Effector memory CD8-positive, alpha-beta T cell (primary cell): ENCODE results near the gene EEF1A1.
"Not testable (repeated sequence)": the region's sequence is repeated elsewhere in the genome, so short reads cannot be mapped to it uniquely, and the experiment has no call there.

ENCODE experiments used
- ATAC-seq: fragments of 150-1000 bp; cut with Tn5 transposase; replicated peaks from 2 replicates; pipeline ENCODE4 v1.10.0; 2021; ENCODE audit warnings: mild to moderate bottlenecking, moderate library complexity
- DNase-seq, 3 experiments: peaks; one replicate each; pipeline ENCODE4 v3.0.0; 2021
- H3K27ac Mint-ChIP-seq, 2 donors: one replicate each; pipeline ENCODE4 v1.8.0; 2022; ENCODE audit warnings: mild to moderate bottlenecking in 2 of 2, mixed read lengths in 2 of 2, moderate library complexity in 2 of 2
- H3K27me3 Mint-ChIP-seq, 2 donors: one replicate each; pipeline ENCODE4 v1.8.0; 2022; ENCODE audit warnings: mixed read lengths in 2 of 2
- H3K36me3 Mint-ChIP-seq: one replicate; pipeline ENCODE4 v1.8.0; 2022; ENCODE audit warnings: mild to moderate bottlenecking, moderate library complexity, mixed read lengths; ENCODE audit not compliant: insufficient read depth
- H3K4me1 Mint-ChIP-seq, 2 donors: one replicate each; pipeline ENCODE4 v1.8.0; 2022; ENCODE audit warnings: low read depth in 2 of 2, mixed read lengths in 2 of 2
- H3K4me3 Mint-ChIP-seq, 2 donors: one replicate each; pipeline ENCODE4 v1.8.0; 2022; ENCODE audit warnings: mild to moderate bottlenecking in 2 of 2, mixed read lengths in 2 of 2, moderate library complexity in 2 of 2
- H3K9me3 Mint-ChIP-seq, 2 donors: one replicate each; pipeline ENCODE4 v1.8.0; 2022; ENCODE audit warnings: mixed read lengths in 2 of 2

EEF1A1 gene

DNA sequence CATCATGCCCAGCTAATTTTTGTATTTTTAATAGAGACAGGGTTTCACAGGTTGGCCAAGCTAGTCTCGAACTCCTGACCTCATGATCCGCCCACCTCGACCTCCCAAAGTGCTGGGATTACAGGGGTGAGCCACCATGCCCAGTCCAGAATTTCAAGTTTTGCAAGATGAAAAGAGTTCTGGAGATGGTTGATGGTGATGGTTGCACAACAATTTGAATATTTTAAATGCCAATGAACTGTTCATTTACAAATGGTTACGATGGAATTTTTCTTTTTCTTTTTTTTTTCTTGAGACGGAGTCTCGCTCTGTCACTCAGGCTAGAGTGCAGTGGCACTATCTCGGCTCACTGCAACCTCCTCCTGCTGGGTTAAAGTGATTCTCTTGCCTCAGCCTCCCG lies 15.1 kb downstream of the EEF1A1 start:
- DNase-seq, H3K27me3 Mint-ChIP-seq, H3K4me3 Mint-ChIP-seq, H3K27ac Mint-ChIP-seq, H3K4me1 Mint-ChIP-seq, ATAC-seq, H3K9me3 Mint-ChIP-seq: not testable (repeated sequence)
- H3K36me3 Mint-ChIP-seq, result peaks cover 46% of the 10 kb centered on the region

DNA sequence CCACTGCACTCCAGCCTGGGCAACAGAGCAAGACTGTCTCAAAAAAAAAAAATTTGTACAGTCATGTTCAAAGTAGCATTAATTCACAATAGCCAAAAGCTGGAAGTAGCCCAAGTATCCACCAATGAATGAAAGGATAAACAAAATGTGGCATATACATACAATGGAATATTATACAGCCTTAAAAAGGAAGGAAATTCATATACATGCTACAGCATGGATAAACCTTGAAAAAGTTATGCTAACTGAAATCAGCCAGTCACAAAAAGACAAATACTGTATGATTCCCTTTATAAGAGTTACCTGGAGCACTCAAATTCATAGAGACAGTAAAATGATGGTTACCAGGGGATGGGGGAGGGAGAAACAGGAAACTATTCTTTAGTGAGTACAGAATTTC lies 15.7 kb downstream of the EEF1A1 start:
- peaks cover 3 to 5% of the 10 kb centered on the region in 2 donors for H3K4me1 Mint-ChIP-seq
- H3K36me3 Mint-ChIP-seq, result peaks cover 47% of the 10 kb centered on the region
- no peaks in the 10 kb centered on the region for H3K27me3 Mint-ChIP-seq
- H3K27ac Mint-ChIP-seq, result no peak overlapping the region
- no peaks in the 10 kb centered on the region for H3K9me3 Mint-ChIP-seq
- no peak for DNase-seq
- no peak for ATAC-seq
- H3K4me3 Mint-ChIP-seq, result no peak overlapping the region

DNA sequence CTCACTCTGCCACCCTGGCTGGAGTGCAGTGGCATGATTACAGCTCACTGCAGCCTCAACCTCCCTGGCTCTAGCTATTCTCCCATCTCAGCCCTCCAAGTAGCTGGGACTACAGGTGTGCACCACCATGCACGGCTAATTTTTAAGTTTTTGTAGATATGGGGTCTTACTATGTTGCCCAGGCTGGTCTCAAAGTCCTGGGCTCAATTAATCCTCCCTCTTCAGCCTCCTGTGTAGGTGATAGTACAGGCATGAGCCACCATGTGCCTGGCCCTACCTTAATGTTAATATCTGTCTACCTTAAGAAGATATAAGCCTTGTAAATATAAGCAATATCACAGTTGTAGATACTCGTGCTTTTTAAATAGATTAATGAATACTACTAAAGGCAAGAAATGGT lies 16.7 kb downstream of the EEF1A1 start:
- H3K9me3 Mint-ChIP-seq, result no peaks in the 10 kb centered on the region
- no peak overlapping the region for H3K4me3 Mint-ChIP-seq
- peaks cover 3 to 5% of the 10 kb centered on the region in 2 donors for H3K4me1 Mint-ChIP-seq
- H3K36me3 Mint-ChIP-seq, result peaks cover 53% of the 10 kb centered on the region
- no peaks in the 10 kb centered on the region for H3K27me3 Mint-ChIP-seq
- no peak for ATAC-seq
- peak overlapping the region; percentile 1 to 26 for H3K27ac Mint-ChIP-seq
- no peak for DNase-seq

DNA sequence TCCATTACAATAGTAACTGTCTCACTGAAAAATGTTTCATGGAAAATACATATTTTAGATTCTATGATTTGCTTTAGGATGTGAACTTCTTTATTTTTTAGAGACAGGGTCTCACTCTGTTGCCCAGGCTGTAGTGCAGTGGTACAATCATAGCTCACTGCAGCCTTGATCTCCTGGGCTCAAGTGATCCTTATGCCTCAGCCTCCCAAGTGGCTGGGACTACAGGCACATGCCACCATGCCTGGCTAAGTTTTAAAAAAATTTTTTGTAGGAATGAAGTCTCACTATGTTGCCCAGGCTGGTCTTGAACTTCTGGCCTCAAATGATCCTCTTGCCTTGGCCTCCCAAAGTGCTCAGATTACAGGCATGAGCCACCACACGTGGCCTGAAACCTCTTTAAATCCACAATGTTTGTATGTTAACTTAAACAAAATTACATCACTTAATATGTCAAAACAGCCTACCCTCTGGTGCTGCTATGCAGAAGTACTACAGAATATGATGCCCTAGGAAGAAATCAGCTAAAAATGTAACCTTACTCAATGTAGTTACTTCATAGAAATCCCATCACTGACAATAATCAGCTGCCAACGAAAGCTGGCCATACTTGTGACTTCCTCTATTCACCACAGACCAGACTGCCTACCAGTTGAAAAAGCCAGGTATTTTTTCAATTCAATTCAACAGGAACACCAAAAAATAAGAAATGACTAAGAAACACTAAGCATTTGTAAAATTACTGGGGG lies 17.6 kb downstream of the EEF1A1 start:
- H3K27me3 Mint-ChIP-seq, result no peaks in the 10 kb centered on the region
- peaks cover 63% of the 10 kb centered on the region for H3K36me3 Mint-ChIP-seq
- H3K9me3 Mint-ChIP-seq, result no peaks in the 10 kb centered on the region
- ATAC-seq, result no peak
- peaks cover 3 to 5% of the 10 kb centered on the region in 2 donors for H3K4me1 Mint-ChIP-seq
- H3K4me3 Mint-ChIP-seq, result no peak overlapping the region
- peak overlapping the region; percentile 26 to 62 for H3K27ac Mint-ChIP-seq
- DNase-seq, result no peak

DNA sequence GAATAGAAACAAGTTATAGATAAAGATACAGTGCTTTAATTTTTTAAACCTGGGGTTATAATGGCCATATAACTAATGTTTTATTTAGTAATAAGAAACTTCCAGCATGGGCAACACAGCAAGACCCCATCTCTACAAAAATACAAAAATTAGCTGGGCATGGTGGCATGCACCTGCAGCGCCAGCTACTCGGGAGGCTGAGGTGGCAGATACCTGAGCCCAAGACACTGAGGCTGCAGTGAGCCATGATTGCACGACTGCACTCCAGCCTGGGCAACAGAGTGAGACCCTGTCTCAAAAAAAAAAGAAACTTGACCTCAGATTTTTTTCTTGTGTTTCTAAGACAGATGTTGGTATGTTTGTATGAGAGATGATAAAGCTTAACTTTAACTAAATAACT lies 22.9 kb downstream of the EEF1A1 start:
- Mint-ChIP-seq H3K27ac (no peak overlapping the region), H3K27me3 (no peaks in the 10 kb centered on the region), H3K36me3 (peaks cover 84% of the 10 kb centered on the region), H3K4me1 (no peaks in the 10 kb centered on the region), H3K4me3 (no peak overlapping the region), H3K9me3 (no peaks in the 10 kb centered on the region)
- no peak for ATAC-seq
- no peak for DNase-seq

DNA sequence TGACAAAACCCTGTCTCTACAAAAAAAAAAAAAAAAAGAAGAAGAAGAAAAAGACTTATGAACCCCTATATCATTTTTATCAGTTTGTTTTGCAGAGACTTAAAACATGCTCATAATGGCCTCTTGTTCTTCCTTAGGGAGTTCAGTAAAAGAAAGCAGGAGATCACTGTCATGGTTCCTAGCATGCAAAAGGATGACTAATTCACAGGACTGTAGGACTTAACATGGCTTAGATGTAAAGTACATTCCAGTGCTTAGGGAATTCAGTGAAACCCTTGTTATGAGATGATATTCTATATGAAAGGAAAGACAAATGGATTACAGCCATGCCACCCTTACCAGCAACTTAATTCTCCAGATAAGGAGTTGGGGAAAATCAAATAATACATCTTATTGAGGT lies 29.5 kb downstream of the EEF1A1 start:
- Mint-ChIP-seq H3K36me3 (peaks cover 78% of the 10 kb centered on the region), H3K27me3 (no peaks in the 10 kb centered on the region), H3K27ac (peak overlapping the region in 1 of 2 donors; percentile 49)

DNA sequence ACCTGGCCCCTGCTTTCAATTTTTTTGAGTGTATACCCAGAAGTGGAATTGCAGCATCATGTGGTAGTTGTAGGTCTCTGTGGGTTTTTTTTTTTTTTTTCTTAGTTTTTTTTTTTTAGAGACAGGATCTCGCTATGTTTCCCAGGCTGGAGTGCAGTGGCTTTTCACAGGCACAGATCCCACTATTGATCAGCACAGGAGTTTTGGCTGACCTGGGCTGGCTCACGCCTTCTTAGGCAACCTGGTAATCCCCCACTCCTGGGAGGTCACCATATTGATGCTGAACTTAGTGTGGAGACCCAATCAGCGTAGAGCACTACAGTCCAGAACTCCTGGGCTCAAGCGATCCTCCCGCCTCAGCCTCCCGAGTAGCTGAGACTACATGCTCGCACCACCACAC lies 33.4 kb downstream of the EEF1A1 start:
- no peaks in the 10 kb centered on the region for H3K27me3 Mint-ChIP-seq

More for the DNA sequence above, 29.5 kb downstream of the EEF1A1 start:
- Mint-ChIP-seq H3K4me3 (no peak overlapping the region), H3K4me1 (no peaks in the 10 kb centered on the region), H3K9me3 (no peaks in the 10 kb centered on the region)
- DNase-seq (no peak), ATAC-seq (no peak)

DNA sequence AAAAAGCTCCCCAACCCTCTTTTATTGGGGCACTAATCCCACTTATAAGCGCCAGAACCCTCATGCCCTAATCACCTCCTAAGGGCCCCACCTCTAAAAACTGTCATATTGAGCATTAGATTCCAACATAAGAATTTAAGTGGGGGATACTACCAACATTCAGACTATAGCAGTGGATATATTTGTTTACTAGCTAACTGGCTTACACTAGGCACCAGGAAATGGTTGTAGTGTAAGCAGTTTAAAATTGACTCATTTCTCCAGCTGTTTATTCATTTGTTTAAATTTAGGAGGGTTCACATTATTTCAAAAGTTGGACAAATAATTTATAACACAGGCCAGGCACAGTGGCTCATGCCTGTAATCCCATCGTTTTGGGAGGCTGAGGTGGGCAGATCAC lies 36.4 kb downstream of the EEF1A1 start:
- DNase-seq (no peak), ATAC-seq (no peak)
- no peaks in the 10 kb centered on the region for H3K9me3 Mint-ChIP-seq
- no peak overlapping the region for H3K27ac Mint-ChIP-seq
- H3K4me1 Mint-ChIP-seq, result peaks cover 1 to 4% of the 10 kb centered on the region in 2 donors
- H3K27me3 Mint-ChIP-seq, result no peaks in the 10 kb centered on the region
- no peak overlapping the region for H3K4me3 Mint-ChIP-seq
- peaks cover 91% of the 10 kb centered on the region for H3K36me3 Mint-ChIP-seq

More for the DNA sequence above, 33.4 kb downstream of the EEF1A1 start:
- Mint-ChIP-seq H3K4me3 (no peak overlapping the region), H3K4me1 (peaks cover 0 to 1% of the 10 kb centered on the region in 2 donors), H3K36me3 (peaks cover 84% of the 10 kb centered on the region), H3K9me3 (no peaks in the 10 kb centered on the region), H3K27ac (no peak overlapping the region)
- ATAC-seq, result no peak
- no peak for DNase-seq

DNA sequence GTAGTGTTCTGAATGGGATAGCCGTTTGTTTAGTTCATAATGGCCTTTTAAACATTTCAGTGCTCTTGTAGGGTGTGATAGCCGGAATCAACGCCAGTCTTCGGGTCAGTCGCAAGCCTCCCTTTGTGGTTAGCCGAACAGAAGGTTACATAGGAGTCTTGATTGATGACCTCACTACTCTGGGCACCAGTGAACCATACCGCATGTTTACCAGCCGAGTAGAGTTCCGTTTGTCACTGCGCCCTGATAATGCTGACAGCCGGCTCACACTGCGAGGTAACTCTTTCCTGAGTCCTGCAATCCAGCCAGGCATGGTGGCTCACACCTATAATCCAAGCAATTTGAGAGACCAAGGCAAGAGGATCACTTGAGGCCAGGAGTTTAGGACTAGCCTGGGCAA lies 38.9 kb downstream of the EEF1A1 start:
- Mint-ChIP-seq H3K27ac (no peak overlapping the region), H3K27me3 (no peaks in the 10 kb centered on the region), H3K4me1 (peaks cover 1 to 4% of the 10 kb centered on the region in 2 donors), H3K36me3 (peaks cover 88% of the 10 kb centered on the region), H3K9me3 (no peaks in the 10 kb centered on the region), H3K4me3 (no peak overlapping the region)
- ATAC-seq, result no peak
- DNase-seq, result no peak

DNA sequence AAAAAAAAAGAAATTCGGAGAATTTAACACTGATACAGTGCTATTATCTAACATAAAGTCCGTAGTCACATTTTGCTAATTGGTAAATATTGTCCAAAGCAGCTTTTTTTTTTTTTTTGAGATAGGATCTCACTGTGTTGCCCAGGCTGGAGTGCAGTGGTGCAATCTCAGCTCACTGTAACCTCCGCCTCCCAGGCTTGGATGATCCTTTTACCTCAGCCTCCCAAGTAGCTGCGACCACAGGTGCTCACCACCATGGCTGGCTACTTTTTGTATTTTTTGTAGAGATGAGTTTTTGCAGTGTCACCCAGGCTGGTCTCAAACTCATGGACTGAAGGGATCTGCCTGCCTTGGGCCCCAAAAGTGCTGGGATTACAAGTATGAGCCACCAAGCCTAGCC lies 43.4 kb downstream of the EEF1A1 start:
- Mint-ChIP-seq H3K27ac (peak overlapping the region in 1 of 2 donors; percentile 41), H3K4me3 (no peak overlapping the region), H3K9me3 (no peaks in the 10 kb centered on the region), H3K27me3 (no peaks in the 10 kb centered on the region), H3K4me1 (peaks cover 0 to 4% of the 10 kb centered on the region in 2 donors), H3K36me3 (peaks cover 89% of the 10 kb centered on the region)
- ATAC-seq (no peak), DNase-seq (no peak)

DNA sequence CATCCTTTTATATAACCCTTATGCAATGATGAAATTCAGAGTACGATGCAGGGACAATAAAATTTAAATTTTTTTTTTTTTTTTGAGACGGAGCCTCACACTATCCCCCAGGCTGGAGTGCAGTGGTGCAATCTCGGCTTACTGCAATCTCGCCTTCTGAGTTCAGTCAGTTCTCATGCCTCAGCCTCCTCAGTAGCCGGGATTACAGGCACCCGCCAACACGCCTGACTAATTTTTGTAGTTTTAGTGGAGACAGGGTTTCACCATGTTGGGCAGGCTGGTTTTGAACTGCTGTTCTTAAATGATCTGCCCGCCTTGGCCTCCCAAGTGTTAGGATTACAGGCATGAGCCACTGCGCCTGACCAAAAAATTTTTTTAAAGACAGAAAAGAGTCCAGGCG lies 44.1 kb downstream of the EEF1A1 start:
- H3K4me1 Mint-ChIP-seq, result peaks cover 0 to 8% of the 10 kb centered on the region in 2 donors
- H3K27ac Mint-ChIP-seq, result no peak overlapping the region
- ATAC-seq, result no peak
- DNase-seq, result no peak
- peaks cover 88% of the 10 kb centered on the region for H3K36me3 Mint-ChIP-seq
- no peak overlapping the region for H3K4me3 Mint-ChIP-seq
- H3K27me3 Mint-ChIP-seq, result no peaks in the 10 kb centered on the region
- H3K9me3 Mint-ChIP-seq, result no peaks in the 10 kb centered on the region

DNA sequence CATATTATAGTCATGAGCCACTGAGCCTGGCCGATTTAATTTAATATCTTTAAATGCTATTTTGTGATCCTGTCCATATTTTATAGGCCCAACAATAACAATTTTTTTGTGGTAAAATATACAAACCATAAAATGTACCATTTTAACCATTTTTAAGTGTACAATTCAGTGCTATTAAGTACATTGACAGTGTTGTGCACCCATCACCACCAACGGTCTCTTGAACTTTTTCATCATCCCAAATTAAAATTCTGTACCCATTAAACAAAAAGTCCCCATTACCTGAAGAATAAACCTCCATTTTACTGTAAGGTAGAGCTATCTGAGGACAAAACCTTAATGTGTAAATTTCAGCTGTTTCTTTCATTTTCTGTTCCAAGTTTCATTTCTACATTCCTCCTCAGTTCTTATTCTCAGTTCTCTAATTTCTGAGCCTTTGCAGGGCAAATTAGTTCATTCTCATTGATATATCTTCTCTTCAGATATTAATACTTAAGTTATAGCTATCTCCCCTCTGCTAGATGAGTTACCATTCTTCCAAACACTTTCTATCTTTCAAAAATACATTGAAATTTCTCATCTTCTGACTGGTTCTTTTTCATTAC lies 49.0 kb downstream of the EEF1A1 start:
- DNase-seq (no peak), ATAC-seq (no peak)
- Mint-ChIP-seq H3K27me3 (no peaks in the 10 kb centered on the region), H3K4me3 (peak overlapping the region; percentile 43 to 53), H3K27ac (peak overlapping the region; percentile 71 to 90), H3K4me1 (peaks cover 0 to 17% of the 10 kb centered on the region in 2 donors), H3K9me3 (no peaks in the 10 kb centered on the region), H3K36me3 (peaks cover 83% of the 10 kb centered on the region)
